Head of caudate nucleus (tissue), 42 donors: ENCODE results near the gene EEF1E1.
"Not testable (repeated sequence)": the region's sequence is repeated elsewhere in the genome, so short reads cannot be mapped to it uniquely, and the experiment has no call there.

Experiments used
- DNase-seq, 42 donors: peaks; one replicate each; pipeline versions ENCODE4 v3.0.0 to v3.0.0-alpha.2; 2020 to 2021; ENCODE audit warnings: mixed read lengths in 7 of 42
- intact Hi-C: fragments of 100-400 bp; cut with DNase I; formaldehyde crosslinking; loops from one replicate; pipeline ENCODE4 v1.15.0; 2022

Gene EEF1E1

GRCh38 chr6:8069151-8069550 is 33.2 kb downstream of the EEF1E1 start:
- intact Hi-C loops: no loop called here
- DNase-seq: no peak

GRCh38 chr6:8066108-8066507 is 36.2 kb downstream of the EEF1E1 start:
- intact Hi-C loops: no loop called here
- DNase-seq: peak in 4 of 42 donors; percentile 4 to 37 (median 17)

GRCh38 chr6:8065519-8065911 is 36.8 kb downstream of the EEF1E1 start:
- intact Hi-C loops: no loop called here
- peak in 38 of 42 donors; percentile 6 to 80 (median 41) for DNase-seq

- DNase-seq: peak in 3 of 42 donors; percentile 2 to 14 (median 8)
- intact Hi-C loops: loop anchor here (5.0 kb wide), 1 partner anchor 343 kb away; no protein-coding TSS in a partner anchor
Observed at GRCh38 chr6:8064638-8065518, 37.5 kb downstream of the EEF1E1 start.

GRCh38 chr6:8063761-8064637 is 38.3 kb downstream of the EEF1E1 start, which contains the start of gene BLOC1S5:
Gene BLOC1S5 (minus strand): TSS chr6:8064389. CDS start chr6:8064376, 13 bp downstream.
- intact Hi-C loops: loop anchor here (5.0 kb wide), 1 partner anchor 342 kb away; no protein-coding TSS in a partner anchor
- peak; percentile 90 to 98 (median 96) for DNase-seq

GRCh38 chr6:8061736-8062135 is 40.6 kb downstream of the EEF1E1 start:
- DNase-seq: no peak
- intact Hi-C loops: loop anchor here (5.0 kb wide), 1 partner anchor 339 kb away; no protein-coding TSS in a partner anchor

GRCh38 chr6:8060346-8060745 is 42.0 kb downstream of the EEF1E1 start:
- DNase-seq: no peak
- intact Hi-C loops: loop anchor here (5.0 kb wide), 1 partner anchor 338 kb away; no protein-coding TSS in a partner anchor

- intact Hi-C loops: no loop called here
- no peak for DNase-seq
Observed at GRCh38 chr6:8059129-8059528, 43.2 kb downstream of the EEF1E1 start.

- intact Hi-C loops: no loop called here
- no peak for DNase-seq
Observed at GRCh38 chr6:8057793-8058192, 44.6 kb downstream of the EEF1E1 start.

GRCh38 chr6:8057263-8057662 is 45.1 kb downstream of the EEF1E1 start:
- DNase-seq: no peak
- intact Hi-C loops: no loop called here

- intact Hi-C loops: no loop called here
Observed at GRCh38 chr6:8054276-8054675, 48.1 kb downstream of the EEF1E1 start.

GRCh38 chr6:8047541-8048292 is 54.6 kb downstream of the EEF1E1 start:
- intact Hi-C loops: no loop called here
- DNase-seq: no peak

More at GRCh38 chr6:8054276-8054675, 48.1 kb downstream of the EEF1E1 start:
- no peak for DNase-seq

- intact Hi-C loops, DNase-seq: not testable (repeated sequence)
Observed at GRCh38 chr6:8045769-8046168, 56.6 kb downstream of the EEF1E1 start.

GRCh38 chr6:8043221-8043620 is 59.1 kb downstream of the EEF1E1 start:
- DNase-seq: no peak
- intact Hi-C loops: no loop called here

- DNase-seq: no peak
- intact Hi-C loops: no loop called here
Observed at GRCh38 chr6:8041913-8042583, 60.3 kb downstream of the EEF1E1 start.

- intact Hi-C loops: not testable (repeated sequence)
Observed at GRCh38 chr6:8034107-8034506, 68.2 kb downstream of the EEF1E1 start.

GRCh38 chr6:8030920-8031319 is 71.4 kb downstream of the EEF1E1 start:
- intact Hi-C loops: no loop called here
- no peak for DNase-seq

More at GRCh38 chr6:8034107-8034506, 68.2 kb downstream of the EEF1E1 start:
- DNase-seq: not testable (repeated sequence)
